ENCODE results near the gene HOXB1. TPM values are rescaled to one million over a fixed set of nuclear protein-coding genes. Genes with fewer than 3 reads are reported as not detected.

HOXB1 gene
- total RNA-seq, 1 experiment from 2014 or later = not detected

DNA sequence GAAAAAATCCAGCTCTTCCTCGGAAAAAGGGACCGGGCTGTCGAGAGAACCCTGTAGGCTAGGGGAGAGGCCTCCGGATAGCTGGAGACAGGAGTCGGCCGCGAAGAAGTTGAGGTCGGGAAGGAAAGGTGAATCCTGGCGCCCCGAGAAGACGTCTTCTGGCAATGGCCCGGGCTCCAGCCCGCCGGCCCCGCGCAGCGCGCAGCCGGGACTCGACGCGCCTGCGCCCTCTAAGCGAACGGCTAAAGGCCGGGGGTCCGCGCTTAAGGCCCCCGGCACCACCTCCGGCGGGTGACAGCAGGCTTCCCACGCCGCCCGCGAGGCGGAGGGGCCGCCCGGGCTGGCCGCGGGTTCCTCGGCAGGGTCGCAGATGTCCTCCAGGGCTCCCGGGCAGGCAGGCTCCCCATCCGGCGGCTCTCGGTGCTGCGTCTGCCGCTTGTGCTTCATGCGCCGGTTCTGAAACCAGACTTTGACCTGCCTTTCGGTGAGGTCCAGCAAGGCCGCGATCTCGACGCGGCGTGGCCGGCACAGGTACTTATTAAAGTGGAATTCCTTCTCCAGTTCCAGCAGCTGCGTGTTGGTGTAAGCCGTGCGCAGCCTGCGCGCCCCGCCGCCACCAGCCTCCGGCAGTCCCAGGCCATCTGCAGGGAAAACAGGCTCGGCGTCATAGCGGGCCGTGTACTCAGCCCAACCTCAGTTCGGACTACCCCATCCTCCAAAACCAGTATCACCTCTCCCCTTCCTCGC, 12.5 kb upstream of the HOXB1 start:
- Histone ChIP-seq H3K4me1 (peaks cover 10% of the 10 kb centered on the region; the same call in 1 of the 2 replicates), H3K36me3 (ENCODE audit: control insufficient read depth, insufficient read depth, low read length) (no peaks in the 10 kb centered on the region), H3K4me3 (ENCODE audit: low read depth, low read length) (peak overlapping the region; percentile 55), H3K27me3 (replicated peaks; ENCODE audit: control insufficient read depth, insufficient read depth, low read length) (no peaks in the 10 kb centered on the region), H3K9me3 (no peaks in the 10 kb centered on the region)
- Mint-ChIP-seq H3K4me3 (ENCODE audit: unreplicated experiment) (peak overlapping the region; percentile 78), H3K36me3 (ENCODE audit: insufficient read depth, unreplicated experiment) (no peaks in the 10 kb centered on the region), H3K27ac (ENCODE audit: unreplicated experiment) (peak overlapping the region; percentile 31), H3K27me3 (ENCODE audit: insufficient read depth, unreplicated experiment) (peaks cover 8% of the 10 kb centered on the region), H3K4me1 (ENCODE audit: low read depth, unreplicated experiment) (peaks cover 11% of the 10 kb centered on the region), H3K9me3 (ENCODE audit: unreplicated experiment) (no peaks in the 10 kb centered on the region)
- BruUV-seq (replicated peaks) = no TSS peak
- intact Hi-C loops (cut with micrococcal nuclease; ENCODE audit: unreplicated experiment) = loop anchor here (1.0 to 2.0 kb wide), 3 partner anchors 20 to 50 kb away; no protein-coding TSS in a partner anchor
- POLR2A ChIA-PET = no interaction called here
- CTCF ChIA-PET = interaction anchor here (0.9 kb wide), 1 partner anchor 38 kb away, joined by 7 read pairs; no protein-coding TSS in a partner anchor
- DNase-seq = peak; percentile 92
- TF ChIP-seq CTCF (IDR thresholded peaks at IDR 0.05; ENCODE audit: insufficient read depth in 1 of 2, low read depth in 1 of 2, low read length in 1 of 2, severe bottlenecking in 1 of 2, unreplicated experiment in 1 of 2) = peak; percentile 68 to 70

DNA sequence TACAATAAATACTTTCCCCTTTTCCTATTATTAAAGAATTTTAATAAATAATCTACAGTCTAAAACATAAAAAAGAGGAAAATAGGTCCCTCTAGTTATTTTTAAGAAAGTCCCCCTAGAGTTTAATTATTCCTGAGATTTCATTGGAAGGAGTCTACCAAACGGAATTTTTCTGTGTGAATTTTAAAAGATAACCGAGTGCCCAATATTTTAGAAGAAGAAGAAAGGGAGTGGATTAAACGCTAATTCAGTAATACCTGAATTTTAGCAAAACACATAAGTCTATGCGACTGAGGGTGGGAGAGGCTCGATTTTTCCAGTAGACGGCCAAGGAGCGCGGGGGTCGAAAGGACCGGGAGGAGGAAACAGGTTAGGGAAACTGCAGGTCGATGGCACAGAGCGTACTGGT, 11.9 kb upstream of the HOXB1 start:
- CTCF ChIA-PET = no interaction called here
- H3K9me3 ChIP-seq = no peaks in the 10 kb centered on the region
- peaks cover 10% of the 10 kb centered on the region; the same call in 1 of the 2 replicates for H3K4me1 ChIP-seq
- TF ChIP-seq CTCF (IDR thresholded peaks at IDR 0.05; ENCODE audit: insufficient read depth in 1 of 2, low read depth in 1 of 2, low read length in 1 of 2, severe bottlenecking in 1 of 2, unreplicated experiment in 1 of 2) = no peak
- no peaks in the 10 kb centered on the region for H3K27me3 ChIP-seq (replicated peaks; ENCODE audit: control insufficient read depth, insufficient read depth, low read length)
- intact Hi-C loops (cut with micrococcal nuclease; ENCODE audit: unreplicated experiment) = loop anchor here (1.0 to 2.0 kb wide), 3 partner anchors 20 to 50 kb away; no protein-coding TSS in a partner anchor
- H3K27ac Mint-ChIP-seq (ENCODE audit: unreplicated experiment) = peak overlapping the region; percentile 31
- no peaks in the 10 kb centered on the region for H3K36me3 Mint-ChIP-seq (ENCODE audit: insufficient read depth, unreplicated experiment)
- BruUV-seq (replicated peaks) = TSS peak; percentile 98
- peaks cover 8% of the 10 kb centered on the region for H3K27me3 Mint-ChIP-seq (ENCODE audit: insufficient read depth, unreplicated experiment)
- POLR2A ChIA-PET = no interaction called here
- no peak for DNase-seq
- H3K4me3 Mint-ChIP-seq (ENCODE audit: unreplicated experiment) = peak overlapping the region; percentile 78
- no peaks in the 10 kb centered on the region for H3K36me3 ChIP-seq (ENCODE audit: control insufficient read depth, insufficient read depth, low read length)
- H3K4me1 Mint-ChIP-seq (ENCODE audit: low read depth, unreplicated experiment) = peaks cover 11% of the 10 kb centered on the region
- H3K4me3 ChIP-seq (ENCODE audit: low read depth, low read length) = peak overlapping the region; percentile 55
- no peaks in the 10 kb centered on the region for H3K9me3 Mint-ChIP-seq (ENCODE audit: unreplicated experiment)

DNA sequence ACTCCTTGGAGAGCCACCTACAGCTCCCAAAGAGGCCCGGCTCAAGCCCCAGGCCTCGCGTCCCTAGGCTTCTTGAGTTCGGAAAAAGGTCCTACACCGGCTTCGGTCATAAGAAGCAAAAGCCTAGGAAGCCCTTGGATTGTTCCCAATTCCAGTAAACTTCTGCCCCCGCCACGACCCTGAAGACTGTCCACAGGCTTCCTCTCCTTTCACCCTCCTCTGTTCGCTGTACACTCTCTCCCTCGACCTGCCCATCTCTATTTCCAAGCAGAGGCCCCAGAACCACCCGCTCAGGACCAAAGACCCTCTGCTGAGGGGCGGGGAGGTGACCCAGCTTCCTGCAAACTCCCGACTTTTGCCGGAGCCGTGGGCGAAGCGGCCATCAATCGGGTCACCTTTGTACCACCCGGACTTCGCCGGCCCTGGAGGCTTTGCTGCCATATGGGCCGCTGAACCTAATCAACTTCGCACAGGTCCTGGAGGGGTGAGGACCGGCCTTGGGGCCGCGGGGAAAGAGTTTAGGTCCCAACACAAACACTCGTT, 11.4 kb upstream of the HOXB1 start:
- Mint-ChIP-seq H3K36me3 (ENCODE audit: insufficient read depth, unreplicated experiment) (no peaks in the 10 kb centered on the region), H3K27ac (ENCODE audit: unreplicated experiment) (no peak overlapping the region), H3K4me3 (ENCODE audit: unreplicated experiment) (peak overlapping the region; percentile 78), H3K9me3 (ENCODE audit: unreplicated experiment) (no peaks in the 10 kb centered on the region), H3K27me3 (ENCODE audit: insufficient read depth, unreplicated experiment) (peaks cover 8% of the 10 kb centered on the region), H3K4me1 (ENCODE audit: low read depth, unreplicated experiment) (peaks cover 11% of the 10 kb centered on the region)
- Histone ChIP-seq H3K4me3 (ENCODE audit: low read depth, low read length) (no peak overlapping the region), H3K27me3 (replicated peaks; ENCODE audit: control insufficient read depth, insufficient read depth, low read length) (no peaks in the 10 kb centered on the region), H3K4me1 (peaks cover 9% of the 10 kb centered on the region; the same call in 1 of the 2 replicates), H3K36me3 (ENCODE audit: control insufficient read depth, insufficient read depth, low read length) (no peaks in the 10 kb centered on the region), H3K9me3 (no peaks in the 10 kb centered on the region)
- DNase-seq = no peak
- ChIA-PET POLR2A (no interaction called here), CTCF (no interaction called here)
- intact Hi-C loops (cut with micrococcal nuclease; ENCODE audit: unreplicated experiment) = loop anchor here (2.0 kb wide), 2 partner anchors 19 to 49 kb away; no protein-coding TSS in a partner anchor
- no peak for TF ChIP-seq CTCF (IDR thresholded peaks at IDR 0.05; ENCODE audit: insufficient read depth in 1 of 2, low read depth in 1 of 2, low read length in 1 of 2, severe bottlenecking in 1 of 2, unreplicated experiment in 1 of 2)
- no TSS peak for BruUV-seq (replicated peaks)

Data from Caco-2 (cell line).